Renal pelvis (tissue), 4 donors: ENCODE results near the gene CCDC106. TPM values are rescaled to one million over a fixed set of nuclear protein-coding genes. Genes with fewer than 3 reads are reported as not detected.

Source experiments
- DNase-seq: peaks from one replicate; pipeline ENCODE4 v3.0.0-alpha.2; 2013
- polyA plus RNA-seq, 3 donors: library from polyadenylated mRNA; unstranded; fragments of 120-200 nt; gene quantifications; one replicate each; pipeline ENCODE4 v1.2.1, GENCODE V29; 2013; ENCODE audit not compliant: insufficient read length in 3 of 3

Gene CCDC106
- polyA plus RNA-seq, 3 donors = 28.0 to 30.2 (median 28.2) TPM

- DNase-seq = no peak
Observed at GRCh38 chr19:55679343-55680257, 31.6 kb downstream of the CCDC106 start.

GRCh38 chr19:55680339-55681130 lies 32.5 kb downstream of the CCDC106 start:
- no peak for DNase-seq

DNA sequence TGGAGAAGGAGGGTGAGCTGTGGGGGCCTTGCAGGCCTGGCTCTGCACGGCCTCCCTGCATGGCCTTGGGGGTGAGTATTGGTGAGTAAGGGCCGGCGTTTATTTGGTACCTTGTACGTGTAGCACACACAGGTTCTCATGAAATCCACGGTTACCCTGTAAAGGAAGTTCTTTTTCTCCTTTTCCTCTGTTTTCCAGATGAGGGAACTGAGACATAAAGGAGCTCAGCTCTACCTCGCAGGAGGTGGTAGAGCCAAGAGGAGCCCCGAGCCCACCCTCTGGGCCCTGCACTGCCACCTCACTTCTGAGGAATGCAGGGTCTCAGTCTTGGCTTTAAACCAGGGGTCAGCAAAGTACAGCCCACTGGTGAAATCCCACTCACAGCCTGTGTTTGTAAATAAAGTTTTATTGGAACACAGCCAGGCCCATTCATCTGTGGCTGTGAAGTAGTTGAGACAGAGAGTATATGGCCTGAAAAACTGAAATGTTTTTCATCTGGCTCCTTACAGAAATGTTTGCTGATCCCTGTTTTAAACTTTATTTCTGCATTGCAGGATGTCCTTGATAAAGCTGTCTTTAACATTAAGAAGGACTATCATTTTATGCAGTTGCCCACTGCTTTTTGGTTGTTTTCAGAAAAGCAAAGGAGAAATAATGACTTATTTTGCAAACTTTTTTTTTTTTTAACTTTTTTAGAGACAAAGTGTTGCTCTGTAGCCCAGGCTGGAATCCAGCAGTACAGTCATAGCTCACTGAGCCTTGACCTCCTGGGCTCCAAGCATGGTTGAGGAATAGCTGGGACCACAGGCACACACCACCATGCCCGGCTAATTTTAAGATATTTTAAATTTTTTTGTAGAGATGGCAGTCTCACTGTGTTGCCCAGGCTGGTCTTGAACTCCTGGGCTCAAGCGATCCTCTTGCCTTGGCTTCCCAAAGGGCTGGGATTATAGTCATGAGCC lies 33.4 kb downstream of the CCDC106 start:
- DNase-seq = no peak

- peak; percentile 57 for DNase-seq
Observed at GRCh38 chr19:55683449-55684261, 35.6 kb downstream of the CCDC106 start.

DNA sequence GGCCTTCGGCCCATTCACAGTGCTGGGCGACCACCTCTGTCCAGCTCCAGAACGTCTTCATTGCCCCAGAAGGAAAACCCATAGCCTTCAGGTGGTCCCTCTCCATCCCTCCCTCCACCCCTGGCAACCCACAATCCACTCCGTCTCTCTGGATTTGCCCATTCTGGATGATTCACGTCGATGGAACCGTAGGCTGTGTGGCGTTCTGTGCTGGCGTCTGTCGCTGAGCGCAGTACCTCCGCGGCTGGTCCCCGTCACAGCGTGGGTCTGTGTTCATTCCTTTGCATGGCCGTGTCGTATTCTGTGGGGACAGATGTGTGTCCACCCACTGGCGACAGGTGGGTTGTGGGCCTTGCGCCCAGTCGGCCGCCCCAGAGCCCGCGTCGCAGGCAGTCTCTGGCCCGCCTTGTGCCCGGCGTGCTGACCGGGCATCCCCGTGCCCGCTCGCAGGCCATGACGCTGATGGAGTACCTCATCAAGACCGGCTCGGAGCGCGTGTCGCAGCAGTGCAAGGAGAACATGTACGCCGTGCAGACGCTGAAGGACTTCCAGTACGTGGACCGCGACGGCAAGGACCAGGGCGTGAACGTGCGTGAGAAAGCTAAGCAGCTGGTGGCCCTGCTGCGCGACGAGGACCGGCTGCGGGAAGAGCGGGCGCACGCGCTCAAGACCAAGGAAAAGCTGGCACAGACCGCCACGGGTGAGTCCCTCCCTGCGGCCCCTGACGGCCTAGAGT lies 37.1 kb downstream of the CCDC106 start:
- no peak for DNase-seq

- DNase-seq = no peak
Observed at GRCh38 chr19:55685776-55686175, 37.8 kb downstream of the CCDC106 start.

GRCh38 chr19:55686311-55687050 lies 38.5 kb downstream of the CCDC106 start:
- no peak for DNase-seq

- no peak for DNase-seq
Observed at GRCh38 chr19:55687281-55688201, 39.5 kb downstream of the CCDC106 start.

GRCh38 chr19:55688422-55689218 lies 40.6 kb downstream of the CCDC106 start:
- no peak for DNase-seq

DNA sequence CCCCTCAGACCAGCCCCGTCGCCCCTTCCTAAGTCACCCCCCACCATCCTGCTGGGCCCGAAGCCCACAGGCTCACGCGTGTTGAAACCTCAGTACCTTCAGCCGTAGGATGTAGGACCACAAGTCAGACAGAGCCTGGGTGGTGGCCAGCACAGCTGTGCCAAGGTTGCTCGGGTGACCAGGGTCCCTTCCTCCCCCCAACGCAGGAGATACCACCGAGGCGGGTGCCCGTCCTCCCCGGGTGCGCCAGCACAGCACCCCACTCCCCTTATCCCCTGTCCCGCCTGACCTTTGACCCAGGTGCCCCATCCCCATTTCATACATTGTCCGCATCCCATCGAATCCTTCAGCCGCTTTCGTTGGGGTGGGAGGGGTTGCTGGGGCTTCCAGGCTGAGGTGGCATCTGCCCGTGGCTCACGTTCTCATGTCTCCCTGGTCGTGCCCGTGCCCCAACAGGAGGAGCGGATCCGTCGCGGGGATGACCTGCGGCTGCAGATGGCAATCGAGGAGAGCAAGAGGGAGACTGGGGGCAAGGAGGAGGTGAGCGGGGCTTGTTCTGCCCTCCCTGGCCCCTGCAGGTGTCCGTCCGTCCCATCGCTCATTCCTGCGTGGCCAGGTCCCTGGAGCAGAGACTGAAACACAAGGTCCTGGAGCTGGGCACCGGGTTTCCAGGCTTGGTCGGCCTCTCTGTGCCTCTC lies 41.5 kb downstream of the CCDC106 start:
- DNase-seq = no peak

DNA sequence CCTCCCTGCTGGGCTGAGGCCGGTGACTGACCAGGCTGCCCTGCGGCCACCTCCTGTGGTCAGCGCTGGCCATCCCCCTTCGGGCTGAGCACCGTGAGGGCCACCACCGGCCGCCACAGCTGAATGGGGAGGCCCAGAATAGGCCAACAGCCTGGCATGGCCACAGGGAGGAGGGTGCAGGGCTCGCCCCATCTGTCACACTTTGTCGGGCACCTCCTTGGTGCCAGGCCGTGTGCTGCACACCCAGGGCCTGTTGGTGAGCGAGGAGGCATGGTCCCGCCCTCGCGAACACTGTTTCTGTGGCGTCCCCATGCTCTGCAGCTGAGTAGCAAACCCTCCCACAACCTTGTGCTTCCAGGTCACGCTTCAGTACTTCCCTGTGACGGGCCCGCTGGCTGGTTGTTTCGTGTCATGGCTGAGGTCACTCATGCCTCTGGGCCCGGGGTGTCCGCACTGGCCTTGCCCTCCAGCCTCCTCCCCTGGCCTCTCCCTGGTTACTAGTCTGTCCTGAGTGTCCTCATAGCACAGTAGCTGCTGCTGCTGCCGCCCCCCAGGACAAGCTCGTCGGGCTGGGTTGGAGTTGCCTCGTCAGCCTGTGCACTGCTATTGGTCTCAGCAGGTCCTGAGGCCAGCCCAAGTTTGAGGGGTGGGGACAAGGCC lies 42.2 kb downstream of the CCDC106 start:
- peak; percentile 37 for DNase-seq

- DNase-seq = no peak
Observed at GRCh38 chr19:55690769-55691545, 42.9 kb downstream of the CCDC106 start.

DNA sequence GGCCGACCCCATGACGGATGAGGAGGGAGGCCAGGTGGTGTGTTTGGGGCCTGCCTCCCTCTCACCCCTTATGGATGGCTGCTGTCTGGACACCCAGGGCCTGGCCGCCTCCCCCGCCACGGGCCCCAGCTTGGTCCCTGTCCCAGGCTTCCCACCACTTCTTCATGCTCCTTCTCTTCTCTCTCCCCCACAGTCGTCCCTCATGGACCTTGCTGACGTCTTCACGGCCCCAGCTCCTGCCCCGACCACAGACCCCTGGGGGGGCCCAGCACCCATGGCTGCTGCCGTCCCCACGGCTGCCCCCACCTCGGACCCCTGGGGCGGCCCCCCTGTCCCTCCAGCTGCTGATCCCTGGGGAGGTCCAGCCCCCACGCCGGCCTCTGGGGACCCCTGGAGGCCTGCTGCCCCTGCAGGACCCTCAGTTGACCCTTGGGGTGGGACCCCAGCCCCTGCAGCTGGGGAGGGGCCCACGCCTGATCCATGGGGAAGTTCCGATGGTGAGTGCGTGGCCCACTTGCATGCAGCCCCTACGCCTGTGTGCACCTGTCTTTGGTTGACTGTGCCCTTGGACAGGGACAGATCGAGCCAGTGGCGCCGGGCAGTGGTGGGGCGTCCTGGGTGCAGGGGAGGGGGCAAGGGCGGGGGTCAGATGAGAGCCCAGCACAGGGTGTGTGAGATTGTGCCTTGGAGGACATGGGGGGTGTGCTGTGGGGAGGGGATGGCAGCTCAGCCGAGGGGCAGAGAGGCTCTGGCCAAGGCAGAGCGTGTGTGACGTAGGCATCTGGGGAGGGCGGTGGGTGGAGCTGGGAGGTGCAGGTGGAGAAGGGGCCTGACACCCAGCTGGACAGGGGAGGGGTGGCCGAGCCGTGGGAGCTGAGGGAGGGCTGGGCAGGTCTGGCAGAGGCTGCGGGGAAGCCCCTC lies 43.8 kb downstream of the CCDC106 start:
- no peak for DNase-seq

DNA sequence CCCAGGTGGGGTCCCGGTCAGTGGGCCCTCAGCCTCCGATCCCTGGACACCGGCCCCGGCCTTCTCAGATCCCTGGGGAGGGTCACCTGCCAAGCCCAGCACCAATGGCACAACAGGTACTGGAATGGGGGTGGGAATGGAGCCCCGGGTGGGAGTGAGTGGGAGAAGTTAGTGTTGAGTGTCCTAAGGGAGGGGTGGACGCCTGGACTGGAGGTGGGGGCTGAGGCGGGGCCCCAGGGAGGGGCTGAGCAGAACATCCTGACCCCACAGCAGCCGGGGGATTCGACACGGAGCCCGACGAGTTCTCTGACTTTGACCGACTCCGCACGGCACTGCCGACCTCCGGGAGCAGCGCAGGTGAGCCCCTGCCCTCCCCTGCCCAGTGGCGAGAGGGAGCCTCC lies 44.7 kb downstream of the CCDC106 start:
- no peak for DNase-seq
